Suprapubic skin (tissue), 4 donors: ENCODE data around the gene DPYSL4. TPM values are rescaled to one million over a fixed set of nuclear protein-coding genes. Genes with fewer than 3 reads are reported as not detected.

Experiments
- DNase-seq, 2 donors: peaks; one replicate each; pipeline ENCODE4 v3.0.0-alpha.2; 2019; ENCODE audit warnings: low spot score in 2 of 2
- H3K27ac ChIP-seq: fragments of 200-600 bp; sonication (generic); one replicate; pipeline ENCODE4 v1.5.1; 2019
- H3K27me3 ChIP-seq: fragments of 200-600 bp; sonication (generic); one replicate; pipeline ENCODE4 v1.5.1; 2019
- H3K36me3 ChIP-seq: fragments of 200-600 bp; sonication (generic); one replicate; pipeline ENCODE4 v1.5.1; 2019
- H3K4me1 ChIP-seq: fragments of 200-600 bp; sonication (generic); one replicate; pipeline ENCODE4 v1.5.1; 2019
- H3K4me3 ChIP-seq: fragments of 200-600 bp; sonication (generic); one replicate; pipeline ENCODE4 v1.5.1; 2019; ENCODE audit warnings: mild to moderate bottlenecking
- H3K9me3 ChIP-seq: fragments of 200-600 bp; sonication (generic); one replicate; pipeline ENCODE4 v1.5.1; 2019
- CTCF ChIP-seq, 2 donors: fragments of 200-600 bp in 1 of 2; fragments of 450-650 bp in 1 of 2; sonication (generic) in 1 of 2; IDR thresholded peaks; one replicate each; pipeline ENCODE4 v1.5.1; 2016 to 2019; ENCODE audit warnings: antibody characterized with exemption in 2 of 2, mild to moderate bottlenecking in 1 of 2, moderate library complexity in 1 of 2
- EP300 ChIP-seq: sonication (generic); formaldehyde crosslinking; IDR thresholded peaks from one replicate; pipeline ENCODE4 v1.6.1; 2017; ENCODE audit warnings: antibody characterized with exemption
- POLR2A ChIP-seq, 2 donors: fragments of 450-650 bp; IDR thresholded peaks; one replicate each; pipeline ENCODE4 v1.6.1; 2017; ENCODE audit warnings: antibody characterized with exemption in 2 of 2, mild to moderate bottlenecking in 2 of 2, moderate library complexity in 2 of 2
- POLR2AphosphoS5 ChIP-seq, 3 donors: sonication (generic); formaldehyde crosslinking; IDR thresholded peaks; one replicate each; pipeline ENCODE4 v1.6.1; 2017; ENCODE audit warnings: antibody characterized with exemption in 3 of 3
- WGBS: methylation state at CpG from one replicate; pipeline ENCODE4 v1.1.5; 2018; 5-methylcytosine and 5-hydroxymethylcytosine counted together
- total RNA-seq, 4 donors: library from RNA; depleted of rRNA; stranded (reverse); fragments of >200 nt; gene quantifications; one replicate each; pipeline ENCODE4 v1.1.0, GENCODE V29; 2016

Gene DPYSL4
- total RNA-seq, 4 donors from 2014 or later = 0.38 to 1.7 (median 0.91) TPM; not detected in 1

DNA sequence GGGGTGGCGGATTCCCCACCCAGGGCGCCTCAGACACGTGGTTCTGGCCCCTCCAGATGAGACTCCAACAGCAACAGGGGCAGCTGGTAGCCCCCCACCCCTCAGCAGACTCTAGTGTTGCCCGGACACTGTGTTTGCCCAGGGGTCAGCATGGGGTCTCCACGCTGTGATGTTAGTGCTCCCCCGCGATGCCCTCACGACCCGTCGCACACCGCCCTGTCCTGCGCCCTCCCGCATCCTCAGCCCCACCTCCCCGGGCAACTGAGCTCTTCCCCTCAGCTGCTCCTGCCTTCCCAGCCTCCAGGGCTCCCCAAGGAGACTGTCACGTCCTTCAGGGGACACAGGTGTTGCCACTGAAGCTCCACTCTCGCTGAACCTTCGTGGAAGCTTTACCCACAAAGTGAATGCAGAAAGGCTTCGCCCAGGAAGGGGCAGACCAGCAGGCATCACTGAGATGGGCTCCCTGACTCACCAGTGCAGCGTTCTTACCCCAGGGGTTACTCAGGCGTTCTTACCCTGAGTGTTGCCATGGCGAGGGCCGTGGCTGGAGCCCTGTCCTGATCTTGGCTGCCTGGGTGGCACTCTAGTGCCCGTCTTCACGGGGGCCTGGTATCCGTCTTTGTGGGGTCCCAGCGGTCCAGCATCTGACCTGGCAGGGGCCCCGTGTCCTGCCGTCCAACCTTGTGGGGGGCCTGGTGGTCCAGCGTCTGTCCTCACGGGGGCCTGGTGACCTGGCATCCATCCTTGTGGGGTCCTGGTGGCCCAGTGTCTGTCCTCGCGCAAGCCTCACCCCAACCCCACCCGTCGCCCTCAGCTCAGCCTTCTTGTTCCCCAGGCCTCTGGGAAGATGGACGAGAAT lies 14.6 kb downstream of the DPYSL4 start:
- Histone ChIP-seq H3K36me3 (no peaks in the 10 kb centered on the region), H3K4me3 (no peak overlapping the region), H3K27ac (no peak overlapping the region), H3K4me1 (no peaks in the 10 kb centered on the region), H3K27me3 (peaks cover 3% of the 10 kb centered on the region), H3K9me3 (no peaks in the 10 kb centered on the region)
- DNase-seq = no peak
- WGBS = 89% methylated on average over 18 of the region's 35 CpGs
- TF ChIP-seq CTCF (IDR thresholded peaks at IDR 0.05) = no peak
- no peak for TF ChIP-seq POLR2A (IDR thresholded peaks at IDR 0.05)
- TF ChIP-seq POLR2AphosphoS5 (IDR thresholded peaks at IDR 0.05) = no peak
- no peak for TF ChIP-seq EP300

DNA sequence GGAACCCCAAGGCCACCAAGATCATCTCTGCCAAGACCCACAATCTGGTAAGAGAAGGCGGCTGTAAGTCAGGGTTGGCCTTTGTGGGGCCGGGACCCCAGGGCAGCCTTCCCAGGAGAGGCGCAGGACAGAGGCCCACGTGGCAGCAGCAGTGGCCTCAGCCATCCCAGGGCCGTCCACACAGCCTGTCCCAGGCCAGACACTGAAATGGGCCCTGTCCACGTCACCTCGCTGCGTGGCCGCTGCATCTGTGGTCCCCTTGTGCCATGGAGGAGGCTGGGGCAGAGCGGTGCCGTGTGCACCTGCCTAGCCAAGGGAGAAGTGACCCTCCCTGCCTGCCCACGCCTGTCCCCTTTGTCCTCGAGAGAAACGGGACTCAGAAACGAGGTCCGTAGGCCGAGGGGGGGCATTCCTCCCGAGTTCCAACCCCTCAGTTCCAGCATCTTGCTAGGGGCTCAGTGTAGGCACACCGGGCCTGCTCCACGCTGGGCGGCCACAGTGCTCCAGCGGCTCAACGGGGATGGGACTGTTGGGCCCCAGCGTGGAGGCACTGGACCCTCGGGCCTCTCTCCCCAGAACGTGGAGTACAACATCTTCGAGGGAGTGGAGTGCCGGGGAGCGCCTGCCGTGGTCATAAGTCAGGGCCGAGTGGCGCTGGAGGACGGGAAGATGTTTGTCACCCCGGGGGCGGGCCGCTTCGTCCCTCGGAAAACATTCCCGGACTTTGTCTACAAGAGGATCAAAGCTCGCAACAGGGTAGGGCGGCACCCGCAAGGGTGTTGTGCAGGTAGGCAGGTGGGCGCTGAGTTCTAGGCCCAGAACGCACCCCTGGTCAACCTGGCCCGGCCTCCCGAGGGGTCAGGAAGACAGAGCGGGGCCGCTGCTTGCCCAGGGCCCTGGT lies 15.6 kb downstream of the DPYSL4 start:
- Histone ChIP-seq H3K27ac (no peak overlapping the region), H3K4me3 (no peak overlapping the region), H3K4me1 (no peaks in the 10 kb centered on the region), H3K27me3 (no peaks in the 10 kb centered on the region), H3K9me3 (no peaks in the 10 kb centered on the region), H3K36me3 (no peaks in the 10 kb centered on the region)
- TF ChIP-seq EP300 (no peak), CTCF (IDR thresholded peaks at IDR 0.05) (no peak), POLR2AphosphoS5 (IDR thresholded peaks at IDR 0.05) (no peak), POLR2A (IDR thresholded peaks at IDR 0.05) (no peak)
- 87% methylated on average over 42 of the region's 48 CpGs for WGBS
- DNase-seq = no peak

GRCh38 chr10:132203256-132204077 lies 16.7 kb downstream of the DPYSL4 start:
- H3K4me3 ChIP-seq = no peak overlapping the region
- no peak for TF ChIP-seq CTCF (IDR thresholded peaks at IDR 0.05)
- TF ChIP-seq EP300 = no peak
- TF ChIP-seq POLR2AphosphoS5 (IDR thresholded peaks at IDR 0.05) = no peak
- no peak for TF ChIP-seq POLR2A (IDR thresholded peaks at IDR 0.05)
- 71% methylated on average over 14 of the region's 34 CpGs for WGBS
- H3K27me3 ChIP-seq = no peaks in the 10 kb centered on the region
- no peaks in the 10 kb centered on the region for H3K4me1 ChIP-seq
- H3K9me3 ChIP-seq = no peaks in the 10 kb centered on the region
- no peaks in the 10 kb centered on the region for H3K36me3 ChIP-seq
- H3K27ac ChIP-seq = no peak overlapping the region
- DNase-seq = no peak

- H3K9me3 ChIP-seq = no peaks in the 10 kb centered on the region
- TF ChIP-seq POLR2AphosphoS5 (IDR thresholded peaks at IDR 0.05) = no peak
- no peak for TF ChIP-seq EP300
- TF ChIP-seq POLR2A (IDR thresholded peaks at IDR 0.05) = no peak
- TF ChIP-seq CTCF (IDR thresholded peaks at IDR 0.05) = no peak
- no peaks in the 10 kb centered on the region for H3K36me3 ChIP-seq
- no peaks in the 10 kb centered on the region for H3K27me3 ChIP-seq
- no peak overlapping the region for H3K27ac ChIP-seq
- no peak for DNase-seq
- no peak overlapping the region for H3K4me3 ChIP-seq
- no peaks in the 10 kb centered on the region for H3K4me1 ChIP-seq
- WGBS = 89% methylated on average over 9 of the region's 20 CpGs
These were observed 17.5 kb downstream of the DPYSL4 start for GRCh38 chr10:132204078-132204780.
